Measurements from ENCODE around the gene EGR4.

EGR4 gene

GRCh38 chr2:73323551-73323950 is 30.2 kb upstream of the EGR4 start:
- ATAC-seq, result no peak

DNA sequence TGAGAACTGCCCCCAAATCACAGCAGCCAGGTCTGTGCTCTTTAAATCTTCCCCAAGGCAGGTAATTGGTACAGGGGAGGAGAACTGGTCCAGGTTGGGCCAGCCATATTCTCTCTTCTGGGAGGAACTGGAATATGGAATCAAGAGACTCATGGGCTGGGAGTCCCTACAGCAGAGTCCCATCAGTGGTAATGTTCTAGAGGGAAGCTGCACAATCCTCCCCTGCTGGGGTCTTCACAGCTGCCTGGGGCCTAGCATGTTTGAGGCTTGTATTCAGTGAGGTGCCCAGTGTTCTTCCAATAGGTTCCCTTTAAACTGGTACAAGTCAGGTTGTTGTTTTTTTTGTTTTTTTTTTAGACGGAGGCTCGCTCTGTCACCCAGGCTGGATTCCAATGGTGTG is 21.1 kb upstream of the EGR4 start:
- TF ChIP-seq ISL1 (CRISPR knock-in tag; IDR thresholded peaks at IDR 0.05) (no peak), ZNF8 (CRISPR knock-in tag; IDR thresholded peaks at IDR 0.05) (no peak), RARB (CRISPR knock-in tag; IDR thresholded peaks at IDR 0.05) (no peak), TOX (CRISPR knock-in tag; IDR thresholded peaks at IDR 0.05; ENCODE audit: borderline replicate concordance) (no peak), TCF4 (CRISPR knock-in tag; IDR thresholded peaks at IDR 0.05; ENCODE audit: borderline replicate concordance) (no peak), ZC3H10 (CRISPR knock-in tag; IDR thresholded peaks at IDR 0.05) (no peak), PPARA (CRISPR knock-in tag; IDR thresholded peaks at IDR 0.05; ENCODE audit: borderline replicate concordance) (no peak)
- TF ChIP-seq, protein P1, sequence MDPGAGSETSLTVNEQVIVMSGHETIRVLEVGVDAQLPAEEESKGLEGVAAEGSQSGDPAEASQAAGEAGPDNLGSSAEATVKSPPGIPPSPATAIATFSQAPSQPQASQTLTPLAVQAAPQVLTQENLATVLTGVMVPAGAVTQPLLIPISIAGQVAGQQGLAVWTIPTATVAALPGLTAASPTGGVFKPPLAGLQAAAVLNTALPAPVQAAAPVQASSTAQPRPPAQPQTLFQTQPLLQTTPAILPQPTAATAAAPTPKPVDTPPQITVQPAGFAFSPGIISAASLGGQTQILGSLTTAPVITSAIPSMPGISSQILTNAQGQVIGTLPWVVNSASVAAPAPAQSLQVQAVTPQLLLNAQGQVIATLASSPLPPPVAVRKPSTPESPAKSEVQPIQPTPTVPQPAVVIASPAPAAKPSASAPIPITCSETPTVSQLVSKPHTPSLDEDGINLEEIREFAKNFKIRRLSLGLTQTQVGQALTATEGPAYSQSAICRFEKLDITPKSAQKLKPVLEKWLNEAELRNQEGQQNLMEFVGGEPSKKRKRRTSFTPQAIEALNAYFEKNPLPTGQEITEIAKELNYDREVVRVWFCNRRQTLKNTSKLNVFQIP (CRISPR knock-in tag; IDR thresholded peaks at IDR 0.05; ENCODE audit: borderline replicate concordance, low read depth), result no peak
- ATAC-seq, result no peak

More at GRCh38 chr2:73323551-73323950, 30.2 kb upstream of the EGR4 start:
- TF ChIP-seq BACH2 (CRISPR knock-in tag; IDR thresholded peaks at IDR 0.05; ENCODE audit: borderline replicate concordance), result no peak

DNA sequence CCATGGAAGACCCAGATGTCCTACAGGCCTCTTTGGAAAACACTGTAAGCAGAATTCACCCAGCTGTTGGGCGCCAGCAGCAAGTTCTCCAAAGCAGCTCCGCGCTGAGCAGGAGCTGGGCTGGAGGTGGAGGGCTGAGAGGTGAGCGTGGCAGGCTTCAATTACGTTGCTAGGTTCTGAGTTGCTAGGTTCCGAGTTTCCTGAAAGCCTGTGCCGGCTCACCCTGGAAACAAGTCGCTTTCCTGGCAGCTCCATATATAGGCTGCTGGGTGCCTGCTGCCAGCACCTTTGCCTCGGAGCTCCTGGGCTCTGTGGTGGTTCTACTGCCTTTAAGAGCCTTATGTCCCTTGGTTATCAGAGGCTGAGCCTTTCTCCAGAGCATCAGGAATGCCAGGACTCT is 14.4 kb upstream of the EGR4 start:
- ATAC-seq, result no peak

DNA sequence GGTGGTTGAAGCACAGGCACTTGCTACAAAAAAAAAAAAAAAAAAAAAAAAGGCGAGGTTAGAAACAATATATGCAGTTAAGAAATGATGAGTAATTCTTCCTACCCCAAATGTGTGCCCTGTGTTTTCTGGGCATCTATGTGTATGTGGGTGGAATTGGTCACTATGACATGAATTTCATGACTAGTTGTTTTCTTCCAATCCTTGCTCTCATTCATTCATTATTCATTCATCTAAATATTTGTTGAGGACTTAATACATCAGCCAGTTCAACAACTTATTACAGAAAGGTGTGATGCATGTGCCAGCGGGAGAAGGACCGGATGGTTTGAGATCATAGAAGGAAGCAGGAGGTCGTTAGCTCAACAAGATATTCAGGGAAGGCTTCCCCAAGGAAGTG is 8.3 kb upstream of the EGR4 start:
- TF ChIP-seq ISL1 (CRISPR knock-in tag; IDR thresholded peaks at IDR 0.05) (no peak), ARNTL (CRISPR knock-in tag; IDR thresholded peaks at IDR 0.05; ENCODE audit: borderline replicate concordance, low read depth) (no peak), ZNF70 (CRISPR knock-in tag; IDR thresholded peaks at IDR 0.05) (no peak), PATZ1 (CRISPR knock-in tag; IDR thresholded peaks at IDR 0.05; ENCODE audit: borderline replicate concordance) (no peak), ZNF565 (CRISPR knock-in tag; conservative IDR thresholded peaks at IDR 0.05; ENCODE audit: low read depth) (no peak), PPARA (CRISPR knock-in tag; IDR thresholded peaks at IDR 0.05; ENCODE audit: borderline replicate concordance) (no peak), ZNF8 (CRISPR knock-in tag; IDR thresholded peaks at IDR 0.05) (no peak), ESRRG (CRISPR knock-in tag; IDR thresholded peaks at IDR 0.05) (no peak), TSHZ2 (CRISPR knock-in tag; IDR thresholded peaks at IDR 0.05) (no peak)
- TF ChIP-seq, protein P1 (CRISPR knock-in tag; IDR thresholded peaks at IDR 0.05; ENCODE audit: borderline replicate concordance, low read depth), result no peak
- TF ChIP-seq, protein P2, sequence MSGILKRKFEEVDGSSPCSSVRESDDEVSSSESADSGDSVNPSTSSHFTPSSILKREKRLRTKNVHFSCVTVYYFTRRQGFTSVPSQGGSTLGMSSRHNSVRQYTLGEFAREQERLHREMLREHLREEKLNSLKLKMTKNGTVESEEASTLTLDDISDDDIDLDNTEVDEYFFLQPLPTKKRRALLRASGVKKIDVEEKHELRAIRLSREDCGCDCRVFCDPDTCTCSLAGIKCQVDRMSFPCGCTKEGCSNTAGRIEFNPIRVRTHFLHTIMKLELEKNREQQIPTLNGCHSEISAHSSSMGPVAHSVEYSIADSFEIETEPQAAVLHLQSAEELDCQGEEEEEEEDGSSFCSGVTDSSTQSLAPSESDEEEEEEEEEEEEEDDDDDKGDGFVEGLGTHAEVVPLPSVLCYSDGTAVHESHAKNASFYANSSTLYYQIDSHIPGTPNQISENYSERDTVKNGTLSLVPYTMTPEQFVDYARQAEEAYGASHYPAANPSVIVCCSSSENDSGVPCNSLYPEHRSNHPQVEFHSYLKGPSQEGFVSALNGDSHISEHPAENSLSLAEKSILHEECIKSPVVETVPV (CRISPR knock-in tag; IDR thresholded peaks at IDR 0.05), result no peak
- no peak for ATAC-seq

More for the DNA sequence above, 14.4 kb upstream of the EGR4 start:
- TF ChIP-seq CREB5 (CRISPR knock-in tag; IDR thresholded peaks at IDR 0.05; ENCODE audit: low read depth) (no peak), ZC3H10 (CRISPR knock-in tag; IDR thresholded peaks at IDR 0.05) (no peak), ZNF8 (CRISPR knock-in tag; IDR thresholded peaks at IDR 0.05) (no peak), ZNF565 (CRISPR knock-in tag; conservative IDR thresholded peaks at IDR 0.05; ENCODE audit: low read depth) (no peak), SNAI2 (CRISPR knock-in tag; IDR thresholded peaks at IDR 0.05) (no peak), TOX (CRISPR knock-in tag; IDR thresholded peaks at IDR 0.05; ENCODE audit: borderline replicate concordance) (no peak), ARNTL (CRISPR knock-in tag; IDR thresholded peaks at IDR 0.05; ENCODE audit: borderline replicate concordance, low read depth) (no peak), TCF4 (CRISPR knock-in tag; IDR thresholded peaks at IDR 0.05; ENCODE audit: borderline replicate concordance) (no peak), ESRRG (CRISPR knock-in tag; IDR thresholded peaks at IDR 0.05) (no peak), PPARA (CRISPR knock-in tag; IDR thresholded peaks at IDR 0.05; ENCODE audit: borderline replicate concordance) (no peak), RARB (CRISPR knock-in tag; IDR thresholded peaks at IDR 0.05) (no peak), ZFP3 (CRISPR knock-in tag; IDR thresholded peaks at IDR 0.05) (no peak), OSR1 (CRISPR knock-in tag; IDR thresholded peaks at IDR 0.05) (no peak)
